ENCODE results near the gene PRTFDC1. TPM values are rescaled to one million over a fixed set of nuclear protein-coding genes. Genes with fewer than 3 reads are reported as not detected.

PRTFDC1 gene
- total RNA-seq, 2 donors from 2014 or later = 0.80 to 2.0 TPM

- no peaks in the 10 kb centered on the region for H3K36me3 ChIP-seq
- 23% methylated on average over 2 of the region's 2 CpGs for WGBS
- H3K27ac ChIP-seq = no peak overlapping the region
- no peak for DNase-seq (ENCODE audit: low spot score)
- intact Hi-C loops (cut with DNase I) = no loop called here
- no peaks in the 10 kb centered on the region for H3K27me3 ChIP-seq (replicated peaks; ENCODE audit: insufficient read depth)
- TF ChIP-seq POLR2A (IDR thresholded peaks at IDR 0.05) (no peak), POLR2AphosphoS5 (IDR thresholded peaks at IDR 0.05) (no peak)
- TF ChIP-seq, protein P1, sequence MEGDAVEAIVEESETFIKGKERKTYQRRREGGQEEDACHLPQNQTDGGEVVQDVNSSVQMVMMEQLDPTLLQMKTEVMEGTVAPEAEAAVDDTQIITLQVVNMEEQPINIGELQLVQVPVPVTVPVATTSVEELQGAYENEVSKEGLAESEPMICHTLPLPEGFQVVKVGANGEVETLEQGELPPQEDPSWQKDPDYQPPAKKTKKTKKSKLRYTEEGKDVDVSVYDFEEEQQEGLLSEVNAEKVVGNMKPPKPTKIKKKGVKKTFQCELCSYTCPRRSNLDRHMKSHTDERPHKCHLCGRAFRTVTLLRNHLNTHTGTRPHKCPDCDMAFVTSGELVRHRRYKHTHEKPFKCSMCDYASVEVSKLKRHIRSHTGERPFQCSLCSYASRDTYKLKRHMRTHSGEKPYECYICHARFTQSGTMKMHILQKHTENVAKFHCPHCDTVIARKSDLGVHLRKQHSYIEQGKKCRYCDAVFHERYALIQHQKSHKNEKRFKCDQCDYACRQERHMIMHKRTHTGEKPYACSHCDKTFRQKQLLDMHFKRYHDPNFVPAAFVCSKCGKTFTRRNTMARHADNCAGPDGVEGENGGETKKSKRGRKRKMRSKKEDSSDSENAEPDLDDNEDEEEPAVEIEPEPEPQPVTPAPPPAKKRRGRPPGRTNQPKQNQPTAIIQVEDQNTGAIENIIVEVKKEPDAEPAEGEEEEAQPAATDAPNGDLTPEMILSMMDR (IDR thresholded peaks at IDR 0.05) = no peak
- no peak overlapping the region for H3K4me3 ChIP-seq
- H3K9me3 ChIP-seq = no peaks in the 10 kb centered on the region
- no peaks in the 10 kb centered on the region for H3K4me1 ChIP-seq (replicated peaks)
Measured at GRCh38 chr10:24869354-24870015, 82.9 kb downstream of the PRTFDC1 start.

- no peak for DNase-seq (ENCODE audit: low spot score)
- no peak for TF ChIP-seq POLR2AphosphoS5 (IDR thresholded peaks at IDR 0.05)
- no peak for TF ChIP-seq POLR2A (IDR thresholded peaks at IDR 0.05)
- TF ChIP-seq, protein P1 (IDR thresholded peaks at IDR 0.05) = no peak
- H3K4me1 ChIP-seq (replicated peaks) = no peaks in the 10 kb centered on the region
- no peaks in the 10 kb centered on the region for H3K36me3 ChIP-seq
- WGBS = 51% methylated on average over 7 of the region's 7 CpGs
- intact Hi-C loops (cut with DNase I) = no loop called here
- H3K4me3 ChIP-seq = no peak overlapping the region
- H3K27me3 ChIP-seq (replicated peaks; ENCODE audit: insufficient read depth) = no peaks in the 10 kb centered on the region
- H3K27ac ChIP-seq = no peak overlapping the region
- no peaks in the 10 kb centered on the region for H3K9me3 ChIP-seq
Measured at GRCh38 chr10:24866604-24867583, 85.5 kb downstream of the PRTFDC1 start.

DNA sequence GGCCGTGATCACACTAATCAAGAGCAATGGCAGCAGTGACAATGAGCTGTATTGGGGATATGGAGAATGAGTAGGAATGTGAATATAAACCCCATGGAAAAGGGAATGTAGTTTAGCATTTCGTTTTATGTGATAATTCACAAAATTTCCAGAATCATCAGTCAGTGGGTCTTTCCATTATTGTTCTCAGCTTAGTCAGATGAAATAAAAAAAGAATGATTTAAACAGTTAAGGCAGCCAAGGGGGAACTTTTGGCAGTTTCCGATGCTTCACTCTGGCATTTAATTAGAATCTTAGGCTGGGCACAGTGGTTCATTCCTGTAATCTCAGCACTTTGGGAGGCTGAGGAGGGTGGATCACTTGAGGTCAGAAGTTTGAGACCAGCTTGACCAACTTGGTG, 86.6 kb downstream of the PRTFDC1 start:
- no peaks in the 10 kb centered on the region for H3K9me3 ChIP-seq
- no peaks in the 10 kb centered on the region for H3K36me3 ChIP-seq
- H3K27me3 ChIP-seq (replicated peaks; ENCODE audit: insufficient read depth) = no peaks in the 10 kb centered on the region
- intact Hi-C loops (cut with DNase I) = no loop called here
- 66% methylated on average over 3 of the region's 3 CpGs for WGBS
- DNase-seq (ENCODE audit: low spot score) = no peak
- no peak overlapping the region for H3K27ac ChIP-seq
- no peak overlapping the region for H3K4me3 ChIP-seq
- TF ChIP-seq, protein P1 (IDR thresholded peaks at IDR 0.05) = no peak
- TF ChIP-seq POLR2A (IDR thresholded peaks at IDR 0.05) = no peak
- TF ChIP-seq POLR2AphosphoS5 (IDR thresholded peaks at IDR 0.05) = no peak
- no peaks in the 10 kb centered on the region for H3K4me1 ChIP-seq (replicated peaks)

GRCh38 chr10:24862589-24862988, 89.8 kb downstream of the PRTFDC1 start:
- Histone ChIP-seq H3K36me3 (no peaks in the 10 kb centered on the region), H3K27me3 (replicated peaks; ENCODE audit: insufficient read depth) (no peaks in the 10 kb centered on the region), H3K9me3 (no peaks in the 10 kb centered on the region), H3K4me3 (no peak overlapping the region), H3K27ac (no peak overlapping the region), H3K4me1 (replicated peaks) (no peaks in the 10 kb centered on the region)
- intact Hi-C loops (cut with DNase I) = no loop called here
- TF ChIP-seq POLR2A (IDR thresholded peaks at IDR 0.05) (no peak), POLR2AphosphoS5 (IDR thresholded peaks at IDR 0.05) (no peak)
- TF ChIP-seq, protein P1 (IDR thresholded peaks at IDR 0.05) = no peak
- WGBS = 88% methylated on average over 3 of the region's 3 CpGs
- DNase-seq (ENCODE audit: low spot score) = no peak
